Islet precursor cell (in vitro differentiated cells): Measurements from ENCODE around the gene ADTRP.

Experiments used
- DNase-seq: peaks from one replicate; pipeline ENCODE4 v3.0.0-alpha.2; 2018

ADTRP gene

GRCh38 chr6:11772109-11772825 is 6.3 kb downstream of the ADTRP start:
- DNase-seq: peak; percentile 78

GRCh38 chr6:11771473-11772048 is 7.0 kb downstream of the ADTRP start:
- DNase-seq: no peak

- peak; percentile 97 for DNase-seq
These were observed 7.8 kb downstream of the ADTRP start for GRCh38 chr6:11770546-11771466.

GRCh38 chr6:11769811-11770545 is 8.6 kb downstream of the ADTRP start:
- peak; percentile 71 for DNase-seq

- no peak for DNase-seq
These were observed 9.4 kb downstream of the ADTRP start for GRCh38 chr6:11769244-11769643.

GRCh38 chr6:11767978-11768756 is 10.4 kb downstream of the ADTRP start:
- DNase-seq: no peak

GRCh38 chr6:11767458-11767857 is 11.1 kb downstream of the ADTRP start:
- no peak for DNase-seq

- DNase-seq: peak; percentile 85
These were observed 11.8 kb downstream of the ADTRP start for GRCh38 chr6:11766589-11767450.

- no peak for DNase-seq
These were observed 12.6 kb downstream of the ADTRP start for GRCh38 chr6:11766043-11766442.

- DNase-seq: no peak
These were observed 14.4 kb downstream of the ADTRP start for GRCh38 chr6:11764250-11764604.

GRCh38 chr6:11763460-11764249 is 14.9 kb downstream of the ADTRP start:
- DNase-seq: no peak

GRCh38 chr6:11762794-11763459 is 15.7 kb downstream of the ADTRP start:
- DNase-seq: no peak

GRCh38 chr6:11761744-11762620 is 16.6 kb downstream of the ADTRP start:
- no peak for DNase-seq

- no peak for DNase-seq
These were observed 18.6 kb downstream of the ADTRP start for GRCh38 chr6:11760015-11760473.

- DNase-seq: no peak
These were observed 19.7 kb downstream of the ADTRP start for GRCh38 chr6:11758878-11759277.

GRCh38 chr6:11756726-11757125 is 21.9 kb downstream of the ADTRP start:
- no peak for DNase-seq

- DNase-seq: no peak
These were observed 22.3 kb downstream of the ADTRP start for GRCh38 chr6:11756292-11756691.

- DNase-seq: no peak
These were observed 22.9 kb downstream of the ADTRP start for GRCh38 chr6:11755725-11756124.
